ENCODE results near the gene SLC38A9.
"Not testable (repeated sequence)": the region's sequence is repeated elsewhere in the genome, so short reads cannot be mapped to it uniquely, and the experiment has no call there.

The SLC38A9 gene, protein sequence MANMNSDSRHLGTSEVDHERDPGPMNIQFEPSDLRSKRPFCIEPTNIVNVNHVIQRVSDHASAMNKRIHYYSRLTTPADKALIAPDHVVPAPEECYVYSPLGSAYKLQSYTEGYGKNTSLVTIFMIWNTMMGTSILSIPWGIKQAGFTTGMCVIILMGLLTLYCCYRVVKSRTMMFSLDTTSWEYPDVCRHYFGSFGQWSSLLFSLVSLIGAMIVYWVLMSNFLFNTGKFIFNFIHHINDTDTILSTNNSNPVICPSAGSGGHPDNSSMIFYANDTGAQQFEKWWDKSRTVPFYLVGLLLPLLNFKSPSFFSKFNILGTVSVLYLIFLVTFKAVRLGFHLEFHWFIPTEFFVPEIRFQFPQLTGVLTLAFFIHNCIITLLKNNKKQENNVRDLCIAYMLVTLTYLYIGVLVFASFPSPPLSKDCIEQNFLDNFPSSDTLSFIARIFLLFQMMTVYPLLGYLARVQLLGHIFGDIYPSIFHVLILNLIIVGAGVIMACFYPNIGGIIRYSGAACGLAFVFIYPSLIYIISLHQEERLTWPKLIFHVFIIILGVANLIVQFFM

DNA sequence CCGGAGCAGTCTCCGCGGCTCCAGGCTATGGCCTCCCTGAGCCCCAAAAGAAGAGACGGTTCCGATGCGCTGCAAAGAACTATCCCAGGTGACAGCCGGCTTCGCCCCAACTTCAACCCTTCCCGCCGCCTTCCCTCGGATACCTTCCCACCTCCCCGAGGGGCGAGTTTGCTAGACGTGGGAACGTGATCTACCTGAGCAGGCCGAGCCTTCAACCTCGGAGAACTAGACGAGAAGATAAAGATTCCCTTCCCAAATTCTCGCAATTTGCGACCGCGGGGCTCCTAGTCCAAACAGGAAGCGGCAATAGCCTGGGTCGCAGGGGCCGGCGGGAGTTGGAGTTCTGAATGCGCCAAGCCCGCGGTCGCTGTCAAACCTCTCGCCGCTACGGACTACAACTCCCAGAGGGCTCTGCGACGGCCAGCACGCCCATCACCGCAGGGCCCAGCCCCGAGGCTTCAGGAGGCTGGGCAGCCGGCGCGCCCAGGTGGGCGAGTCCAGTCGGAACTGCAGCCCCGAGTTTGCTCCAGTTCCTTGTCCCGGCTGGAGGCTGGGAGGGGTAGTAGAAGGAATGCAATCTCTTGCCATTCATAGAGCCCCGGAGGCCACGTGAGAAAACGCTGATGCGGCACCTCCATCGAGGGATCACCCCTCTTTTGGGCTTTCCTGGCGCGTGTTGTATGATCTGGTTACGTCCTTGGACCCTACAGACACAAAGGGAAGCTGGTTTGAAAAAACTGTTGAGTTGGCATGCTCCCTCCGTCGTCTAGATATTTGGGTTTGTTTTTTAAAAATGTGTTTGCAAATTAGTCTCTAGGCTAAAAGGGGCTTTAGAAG is at the start of gene SLC38A9:
TSS of gene SLC38A9 (minus strand) at position 302 of the 837 bp plus-strand sequence. CDS start 14,366 bp downstream, outside the sequence.
- peak; percentile 94 for DNase-seq

DNA sequence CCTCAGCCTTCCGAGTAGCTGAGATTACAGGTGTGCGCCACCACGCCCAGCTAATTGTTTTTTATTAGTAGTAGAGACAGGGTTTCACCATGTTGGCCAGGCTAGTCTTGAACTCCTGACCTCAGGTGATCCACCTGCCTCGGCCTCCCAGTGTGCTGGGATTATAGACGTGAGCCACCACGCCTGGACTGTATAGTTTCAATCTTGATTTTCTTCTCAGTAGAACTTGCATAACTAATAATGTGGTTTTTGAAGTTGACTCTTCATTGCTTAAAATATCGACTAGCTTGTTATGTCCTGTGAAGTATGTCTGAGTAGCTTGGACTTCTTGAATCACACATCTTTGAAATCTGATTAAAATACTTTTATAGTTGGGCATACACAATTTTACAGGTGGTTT is 49.6 kb upstream of the SLC38A9 start:
- DNase-seq = not testable (repeated sequence)

DNA sequence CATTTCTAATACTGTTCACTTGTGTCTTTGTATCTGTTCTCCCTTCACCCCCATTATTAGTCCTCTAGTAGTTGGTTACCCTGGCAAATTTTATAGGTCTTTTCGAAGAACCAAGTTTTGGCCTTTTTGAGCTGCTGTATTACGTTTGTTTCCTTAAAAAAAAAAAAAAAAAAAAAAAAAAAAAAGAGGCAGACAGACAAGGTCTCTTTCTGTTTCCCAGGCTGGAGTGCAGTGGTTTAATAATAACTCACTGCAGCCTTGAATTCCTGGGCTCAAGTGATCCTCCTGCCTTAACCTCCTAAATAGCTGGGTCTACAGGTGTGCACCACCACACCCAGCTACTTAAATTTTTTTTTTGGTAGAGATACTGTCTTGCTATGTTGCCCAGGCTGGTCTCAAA is 46.6 kb upstream of the SLC38A9 start:
- DNase-seq = no peak

DNA sequence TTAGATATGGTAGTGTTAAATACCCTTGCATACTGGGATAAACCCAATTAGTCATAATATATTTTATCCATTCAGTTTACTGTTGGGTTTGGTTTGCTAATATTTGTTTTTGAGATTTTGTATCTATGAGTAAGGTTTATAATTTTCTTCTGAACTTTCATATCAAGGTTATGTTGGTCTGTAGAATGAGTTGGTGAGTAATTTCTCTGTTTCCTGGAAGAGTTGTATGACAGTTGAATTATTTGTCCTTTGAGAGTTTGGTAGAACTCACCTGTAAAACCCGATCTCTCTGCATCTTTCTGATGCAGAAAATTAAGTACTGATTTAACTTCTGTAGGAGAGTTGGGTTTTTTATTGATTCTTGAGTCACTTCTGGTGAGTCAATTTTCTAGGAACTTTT is 46.1 kb upstream of the SLC38A9 start:
- no peak for DNase-seq

DNA sequence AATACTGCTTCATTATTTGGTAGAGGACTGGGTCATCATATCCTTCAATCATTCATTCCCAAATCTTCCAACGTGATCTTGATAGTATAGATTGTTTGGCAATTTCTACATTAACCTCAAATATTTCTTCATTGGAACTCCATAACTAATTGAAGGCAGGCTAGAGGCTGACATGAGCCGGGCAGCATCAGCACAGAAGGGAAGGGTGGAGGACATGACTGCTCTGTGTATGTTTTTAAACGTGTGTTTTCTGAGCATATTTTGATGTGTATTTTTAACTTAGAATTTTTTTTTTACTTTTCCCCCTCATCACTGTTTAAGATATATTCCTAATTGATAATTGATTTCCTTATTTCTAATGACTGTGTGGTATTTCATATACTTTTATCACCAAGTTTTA is 38.4 kb upstream of the SLC38A9 start:
- DNase-seq = no peak

DNA sequence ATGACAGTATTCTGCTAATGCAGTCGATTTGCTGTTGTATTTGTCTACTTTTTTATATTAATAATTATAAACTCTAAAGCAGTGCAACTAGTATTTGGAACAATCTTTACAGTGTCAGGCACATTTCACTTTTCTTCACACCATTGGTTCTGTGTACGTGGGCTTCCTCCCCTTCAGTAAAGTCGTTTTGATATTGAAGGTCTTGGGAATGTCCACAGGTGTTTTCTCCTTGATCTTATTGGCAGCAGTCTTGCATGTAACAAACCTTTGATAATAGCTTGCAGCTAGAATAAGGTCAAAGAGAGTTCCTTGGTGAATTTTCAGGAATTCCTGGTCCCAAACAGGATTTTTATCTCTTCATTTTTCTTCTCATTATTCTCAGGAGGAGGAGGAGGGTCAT is 37.9 kb upstream of the SLC38A9 start:
- DNase-seq = no peak

DNA sequence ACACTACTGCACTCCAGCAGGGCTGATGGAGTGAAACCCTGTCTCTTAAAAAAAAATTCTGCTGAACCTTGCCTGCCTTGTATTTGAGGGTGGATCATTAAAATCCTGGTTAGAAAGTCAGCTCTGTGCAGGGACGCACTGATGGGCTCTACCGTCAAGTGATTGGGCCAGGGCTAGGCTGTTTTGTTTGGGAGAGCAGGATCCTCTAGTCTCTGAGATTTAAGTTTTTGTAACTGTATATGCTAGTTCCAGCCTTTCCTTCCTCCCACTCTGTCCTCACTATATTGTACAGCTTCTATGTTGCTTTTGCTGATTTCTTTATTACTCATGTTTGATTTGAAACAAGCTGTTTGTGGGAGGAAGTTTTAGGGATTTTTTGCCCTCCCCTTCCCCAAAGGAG is 37.3 kb upstream of the SLC38A9 start:
- no peak for DNase-seq

DNA sequence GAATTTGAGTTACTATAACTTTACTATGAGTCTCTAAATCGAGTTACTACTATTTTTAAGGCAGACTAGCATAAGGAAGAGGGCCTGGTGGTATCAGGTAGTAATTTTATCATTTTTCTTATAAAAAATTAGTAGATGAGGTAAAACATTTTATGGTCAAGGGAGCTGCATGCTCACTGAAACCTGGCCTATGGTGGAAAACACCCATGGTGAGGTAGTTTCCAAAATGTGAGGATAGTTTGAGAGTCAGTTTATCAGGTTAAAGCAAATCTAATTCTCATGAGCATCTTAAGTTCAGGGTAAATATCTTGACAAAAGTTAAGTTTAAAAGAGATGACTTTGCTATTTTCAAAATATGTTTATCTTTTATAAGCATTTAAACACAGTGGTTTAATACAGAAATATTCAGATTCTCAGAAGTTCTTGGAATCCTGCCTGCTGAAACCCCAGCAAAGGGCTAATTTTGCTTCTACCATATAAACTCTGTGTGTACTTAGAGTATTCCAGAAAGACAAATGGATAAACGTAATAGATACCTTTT is 35.7 kb upstream of the SLC38A9 start:
- DNase-seq = no peak

DNA sequence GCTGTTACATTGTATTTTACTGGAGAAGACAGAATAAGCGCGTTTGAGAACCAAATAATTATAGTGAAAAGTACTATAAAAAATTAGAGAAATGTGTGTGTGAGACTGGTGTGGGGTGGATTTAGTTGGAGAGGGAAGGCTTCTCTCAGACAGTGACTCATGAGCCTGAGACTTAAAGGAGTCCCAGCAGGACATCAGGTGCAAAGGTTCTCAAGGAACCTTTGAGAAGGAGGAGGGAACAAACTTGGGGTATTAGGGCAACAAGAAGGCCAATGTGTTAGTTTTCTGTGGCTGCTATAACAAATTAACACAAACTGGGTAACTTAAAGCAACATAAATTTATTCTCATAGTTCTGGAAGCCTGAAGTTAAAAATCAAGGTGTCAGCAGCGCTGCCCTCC is 30.7 kb upstream of the SLC38A9 start:
- DNase-seq = no peak

DNA sequence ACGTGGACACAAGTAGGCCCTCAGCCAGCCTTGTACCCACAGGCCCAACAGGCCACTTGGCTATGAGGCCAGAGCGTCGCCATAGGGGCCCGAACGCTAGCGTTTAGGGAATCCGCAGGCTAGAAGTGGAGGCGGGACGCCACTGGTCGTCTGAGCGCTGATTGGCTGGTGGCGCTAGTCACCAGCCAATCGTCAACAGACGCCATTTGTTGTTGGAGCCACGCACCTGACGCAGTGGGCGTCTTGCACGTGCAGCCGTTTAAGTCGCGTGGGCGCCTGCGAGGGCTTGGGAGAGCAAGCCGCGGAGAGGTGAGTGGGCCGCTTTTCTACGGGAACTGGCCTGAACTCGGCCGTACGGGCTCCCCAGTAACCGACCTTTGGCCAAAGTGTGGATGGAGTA is 25.7 kb upstream of the SLC38A9 start, which contains the start of gene DDX4:
TSS of gene DDX4 (plus strand) at position 269 of the 400 bp plus-strand sequence. CDS start 903 bp downstream, outside the sequence.
- no peak for DNase-seq

DNA sequence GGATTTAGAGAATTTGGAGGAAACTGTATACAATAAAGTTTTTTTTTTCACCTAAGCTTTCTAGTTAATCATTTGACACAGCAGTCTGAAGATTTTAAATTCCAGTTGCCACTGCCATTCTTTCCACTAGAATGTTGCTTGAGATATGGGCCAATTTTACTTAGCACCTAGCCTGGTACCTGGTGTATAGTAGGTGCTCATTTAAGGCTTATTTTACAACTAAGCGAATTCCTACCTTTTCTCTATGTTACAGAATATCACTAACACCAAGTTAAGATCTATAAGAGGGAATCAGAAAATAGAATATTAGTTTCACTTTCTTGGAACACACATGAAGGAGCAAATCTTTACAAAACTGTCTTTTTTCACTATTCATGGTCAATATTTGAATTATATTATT is 22.5 kb upstream of the SLC38A9 start:
- no peak for DNase-seq

DNA sequence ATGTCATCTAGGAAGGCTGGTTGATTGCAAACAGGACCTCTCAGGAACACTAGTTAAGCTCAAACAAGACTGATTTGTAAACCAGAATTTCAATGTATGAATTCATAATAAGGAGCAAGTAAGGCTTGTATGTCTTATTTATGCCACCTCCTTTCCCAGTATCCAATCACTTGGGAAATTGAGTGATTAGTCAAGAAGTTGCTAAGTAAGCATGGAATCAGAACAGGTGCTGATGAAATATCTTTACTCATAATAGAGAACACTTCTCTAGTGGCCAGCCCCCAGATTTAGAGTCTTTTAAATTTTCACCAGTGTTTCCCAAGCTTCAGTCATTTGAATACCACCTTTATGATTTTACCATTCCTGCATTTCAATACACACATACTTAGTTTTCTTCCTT is 20.5 kb upstream of the SLC38A9 start:
- no peak for DNase-seq

DNA sequence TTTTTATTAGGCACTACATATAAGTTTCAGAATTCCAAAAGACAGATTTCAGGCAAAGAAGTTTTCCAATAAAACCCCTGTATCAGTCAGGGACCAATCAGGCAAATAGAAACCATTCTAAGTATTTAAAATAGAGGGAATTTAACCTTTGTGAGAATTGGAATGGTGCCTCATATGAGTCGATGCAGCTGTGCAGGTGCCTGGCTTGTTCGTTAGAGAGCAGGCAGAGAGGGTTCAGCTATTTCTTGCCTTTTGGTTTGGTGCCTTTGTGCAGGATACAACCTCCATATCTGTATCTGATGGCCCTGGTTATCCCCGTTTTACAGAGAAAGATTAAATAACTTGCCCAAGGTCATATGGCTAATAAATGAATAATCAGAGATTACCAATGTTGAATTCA is 19.7 kb upstream of the SLC38A9 start:
- DNase-seq = no peak

DNA sequence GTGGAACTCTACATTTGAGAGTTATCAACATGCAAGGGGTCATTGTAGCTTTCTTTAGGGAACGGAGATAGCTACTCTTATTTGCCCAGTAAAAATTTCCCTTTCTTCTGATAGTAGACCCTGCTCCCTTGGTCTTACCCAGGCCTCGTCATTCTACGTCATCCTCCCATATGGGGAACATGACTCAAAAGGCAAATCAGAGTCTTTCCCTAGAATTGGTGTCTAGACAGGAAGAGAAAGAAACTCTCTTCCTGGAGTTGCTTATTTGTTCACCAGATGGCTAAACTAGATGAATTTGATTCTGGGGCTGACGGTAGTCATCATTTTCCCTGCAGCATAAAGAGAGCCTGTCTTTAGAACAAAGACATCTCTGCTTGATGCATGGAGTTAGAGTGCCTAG is 12.2 kb upstream of the SLC38A9 start:
- DNase-seq = no peak

DNA sequence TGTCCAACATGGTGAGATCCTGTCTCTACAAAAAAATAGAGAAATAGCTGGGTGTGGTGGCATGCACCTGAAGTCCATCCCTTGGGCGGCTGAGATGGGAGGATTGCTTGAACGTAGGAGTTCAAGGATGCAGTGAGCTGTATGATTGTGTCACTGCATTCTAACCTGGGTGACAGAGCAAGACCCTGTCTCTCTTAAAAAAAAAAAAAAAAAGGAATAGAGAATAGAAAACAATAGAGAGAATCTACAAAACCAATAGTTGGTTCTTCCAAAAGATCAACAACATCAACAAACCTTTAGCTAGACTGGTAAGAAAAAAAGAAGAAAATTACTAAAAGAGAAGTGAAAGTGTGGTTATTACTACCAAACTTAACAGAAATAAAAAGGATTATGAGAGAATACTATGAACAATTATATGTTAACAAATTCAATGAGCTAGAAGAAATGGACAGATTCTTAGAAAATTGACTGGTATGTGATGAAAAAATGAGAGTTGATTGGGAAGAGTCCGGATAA is 8.1 kb upstream of the SLC38A9 start:
- DNase-seq = no peak

DNA sequence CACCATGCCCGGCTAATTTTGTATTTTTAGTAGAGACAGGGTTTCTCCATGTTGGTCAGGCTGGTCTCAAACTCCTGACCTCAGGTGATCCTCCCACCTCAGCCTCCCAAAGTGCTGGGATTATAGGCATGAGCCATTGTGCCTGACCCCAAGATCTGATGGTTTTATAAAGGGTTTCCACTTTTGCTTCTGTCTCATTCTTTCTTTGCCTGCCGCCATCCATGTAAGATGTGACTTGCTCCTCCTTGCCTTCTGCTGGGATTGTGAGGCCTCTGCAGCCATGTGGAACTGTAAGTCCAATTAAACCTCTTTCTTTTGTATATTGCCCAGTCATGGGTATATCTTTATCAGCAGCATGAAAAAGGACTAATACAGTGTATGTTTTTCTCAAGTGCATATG is 6.9 kb upstream of the SLC38A9 start:
- not testable (repeated sequence) for DNase-seq

DNA sequence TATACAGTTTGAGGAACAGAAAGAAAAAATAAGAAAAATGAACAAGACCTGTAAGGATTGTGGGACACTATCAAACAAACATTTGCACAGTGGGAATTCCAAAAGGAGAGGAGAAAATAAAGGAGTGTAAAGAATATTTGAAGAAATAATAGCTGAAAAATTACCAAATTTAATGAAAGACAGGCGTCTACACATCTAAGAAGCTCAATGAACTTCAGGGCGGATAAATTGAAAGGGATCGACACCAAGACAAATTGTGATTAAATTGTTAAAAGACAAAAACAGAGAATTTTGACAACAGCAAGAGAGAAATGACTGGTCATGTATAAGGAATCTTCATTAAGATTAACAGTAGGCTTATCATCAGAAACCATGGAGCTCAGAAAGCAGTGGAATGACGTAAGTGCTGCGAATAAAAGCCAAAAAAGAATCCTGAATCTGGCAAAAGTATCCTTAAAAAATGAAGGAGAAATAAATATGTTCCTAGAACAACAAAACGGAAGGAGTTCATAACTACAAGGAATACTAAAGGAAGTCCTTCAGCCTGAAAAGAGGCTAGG is 3.5 kb upstream of the SLC38A9 start:
- DNase-seq = no peak

DNA sequence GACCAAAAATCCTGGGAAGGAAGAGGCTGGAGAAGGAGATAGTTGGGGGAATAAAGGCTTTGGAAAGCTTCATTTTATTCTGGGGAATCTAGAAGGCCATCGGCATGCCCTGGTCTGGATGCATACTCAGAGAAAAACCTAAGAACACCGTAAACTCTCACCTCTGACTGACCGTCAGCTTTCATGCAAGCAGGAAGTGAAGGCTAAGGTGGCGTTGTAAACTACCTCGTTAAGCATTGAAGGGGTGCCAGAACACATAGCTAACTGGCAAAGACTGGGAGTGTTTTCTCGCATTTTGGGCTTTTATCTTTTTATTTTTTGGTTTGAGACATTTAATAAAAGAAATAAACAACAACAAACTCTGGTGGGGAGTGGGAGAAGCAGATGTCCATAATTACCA is 2.6 kb upstream of the SLC38A9 start:
- DNase-seq = no peak

DNA sequence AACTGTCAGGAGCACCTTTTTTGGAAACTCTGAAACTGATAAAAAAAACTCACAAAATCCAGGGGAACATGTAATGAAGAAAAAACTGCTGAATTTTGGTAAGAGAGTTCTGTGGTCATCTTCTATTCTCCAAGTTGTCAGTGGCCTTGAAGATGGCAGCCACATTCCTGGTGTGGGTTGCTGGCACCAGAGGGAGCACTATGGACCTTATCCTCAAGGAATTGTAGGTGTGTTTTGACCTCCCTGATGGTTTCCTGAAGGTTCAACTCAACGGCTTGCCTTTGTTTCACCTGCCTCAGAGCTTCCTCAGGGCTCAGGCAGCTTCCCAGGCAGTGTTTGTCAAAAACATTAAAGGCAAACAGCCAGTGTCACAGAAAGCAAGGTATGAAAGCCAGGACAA is 2.2 kb upstream of the SLC38A9 start:
- DNase-seq = no peak

DNA sequence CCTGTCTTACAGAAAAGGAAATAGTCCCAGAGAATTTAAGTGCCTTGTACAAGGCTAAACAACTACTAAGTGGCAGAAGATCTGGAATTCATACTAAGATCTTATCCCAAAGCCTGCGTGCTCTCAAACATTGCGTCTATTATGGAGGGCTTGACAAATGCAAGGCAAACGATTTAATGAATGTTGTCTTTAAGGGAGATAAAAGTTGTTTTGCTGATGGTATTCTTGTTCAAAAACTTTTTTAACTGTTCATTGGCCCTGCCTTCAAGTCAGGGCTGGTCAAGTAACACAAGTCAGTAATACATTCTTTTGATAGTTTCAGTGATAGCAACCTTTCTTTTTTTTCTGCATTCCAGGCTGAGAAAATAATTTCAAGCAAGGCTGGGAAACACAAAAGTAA is 1.7 kb upstream of the SLC38A9 start:
- no peak for DNase-seq

DNA sequence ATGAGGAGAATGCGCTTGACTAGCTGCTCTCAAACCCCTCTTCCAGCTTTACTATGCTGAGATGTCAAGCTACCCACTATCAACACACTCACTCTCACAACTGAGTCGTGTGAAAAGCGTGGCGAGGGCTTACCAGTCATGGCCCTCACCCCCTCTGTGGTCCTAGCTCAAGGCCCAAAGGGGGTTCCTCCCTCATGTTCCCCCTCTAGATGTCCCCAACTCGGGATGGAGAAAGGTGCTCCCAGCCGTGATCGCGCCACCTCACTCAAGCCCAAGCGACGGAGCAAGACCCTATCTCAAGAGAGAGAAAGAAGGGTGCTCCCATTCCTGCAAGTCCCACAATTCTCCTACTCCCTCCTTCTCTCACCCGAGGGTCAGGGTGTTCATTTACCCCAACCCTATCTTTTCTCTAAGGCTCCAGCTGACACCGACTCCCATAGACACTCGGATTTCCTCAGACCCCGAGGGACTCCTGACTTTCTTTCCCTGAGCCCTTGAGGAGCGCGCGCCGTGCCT is 559 bp downstream of the SLC38A9 start:
- DNase-seq = no peak

DNA sequence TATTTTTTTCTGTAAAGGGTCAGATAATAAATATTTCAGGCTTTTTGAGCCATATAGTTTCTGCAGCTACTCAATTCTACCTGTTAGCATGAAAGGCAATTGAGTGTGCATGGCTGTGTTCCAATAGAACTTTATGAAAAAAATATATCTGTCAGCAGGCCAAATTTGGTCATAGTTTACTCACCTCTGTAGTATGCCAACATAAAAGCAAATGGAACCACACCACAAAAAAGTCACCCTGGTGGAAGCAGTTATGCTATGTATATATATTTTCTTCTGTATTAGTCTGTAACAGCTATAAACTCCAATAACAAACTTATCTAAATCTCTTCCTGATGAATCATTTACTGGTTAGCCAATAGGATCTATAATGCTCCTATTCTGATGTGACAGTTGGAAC is 3.4 kb downstream of the SLC38A9 start:
- no peak for DNase-seq

DNA sequence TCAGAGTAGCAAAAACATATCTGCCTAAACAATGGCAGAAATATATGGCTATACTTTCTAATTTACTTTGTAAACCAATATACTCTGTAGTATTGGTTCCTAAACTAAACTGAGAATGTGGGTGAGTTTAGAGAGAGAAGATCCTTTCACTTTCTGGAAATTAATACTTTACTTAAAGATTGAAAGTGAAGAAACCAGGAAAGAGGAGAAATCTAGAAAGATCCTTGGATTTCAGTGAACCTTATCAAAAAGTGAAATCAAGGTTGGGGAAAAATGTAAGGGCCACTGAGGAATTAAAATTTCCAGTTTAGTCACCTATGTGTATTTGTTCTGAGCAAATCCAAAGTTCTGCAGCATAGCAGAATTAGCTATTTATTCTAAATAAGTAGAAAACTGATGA is 5.9 kb downstream of the SLC38A9 start:
- no peak for DNase-seq

Measured in hematopoietic multipotent progenitor cell treated with erythropoietin and hydrocortisone succinate and interleukin-3 and kit ligand, for 8 days (in vitro differentiated cells).